K562 (cell line): Measurements from ENCODE around the gene SYCN. TPM values are rescaled to one million over a fixed set of nuclear protein-coding genes. Genes with fewer than 3 reads are reported as not detected.

Experiments used
- ATAC-seq: fragments of 200-7000 bp; cut with Tn5 transposase; 3 replicates; pipeline ENCODE4 v1.9.1; 2020; ENCODE audit warnings: moderate library complexity
- BruUV-seq: library from RNA; stranded (reverse); fragments of 400-500 nt; replicated peaks from 2 replicates; lab custom pipeline; 2021; lab: Mats Ljungman, UMichigan
- CTCF ChIA-PET: fragments of 300-600 bp; formaldehyde crosslinking; extraction: SDS; loops from one replicate; lab custom pipeline; 2021; ENCODE audit warnings: low intra/inter-chr PET ratio; lab: Yijun Ruan, JAX
- POLR2A ChIA-PET: fragments of 300-600, 350-650 bp; sonication (Branson Sonifier 250); formaldehyde crosslinking; extraction: SDS; loops from one replicate; lab custom pipeline; 2021; ENCODE audit warnings: antibody characterized with exemption, inconsistent platforms; lab: Yijun Ruan, JAX
- DNase-seq, 4 experiments: peaks; one replicate each; pipeline versions ENCODE4 v3.0.0 to v3.0.0-alpha.2; 2011 to 2018; ENCODE audit warnings: low spot score in 3 of 4, mixed read lengths in 3 of 4; ENCODE audit errors: extremely low read depth in 1 of 4
- FAIRE-seq: peaks from 2 replicates; lab custom pipeline; 2011; peaks lifted over from hg19 to GRCh38; lab: Jason Lieb, UNC
- H2AFZ ChIP-seq: 2 replicates; pipeline ENCODE4 v1.6.0; 2011; ENCODE audit warnings: low read depth, low read length, control low read depth, inconsistent platforms
- H3K27ac ChIP-seq: fragments of 200-600 bp; 3 replicates; pipeline ENCODE4 v1.8.0; 2011; ENCODE audit warnings: low read depth, mild to moderate bottlenecking, control low read depth, inconsistent platforms, low read length, moderate library complexity, mixed read lengths; ENCODE audit errors: extremely low read depth
- H3K27me3 ChIP-seq, 2 experiments: fragments of 300-600 bp in 1 of 2; 2 replicates in 1 of 2; 3 replicates in 1 of 2; pipeline versions ENCODE4 v1.6.0 to v1.8.0; 2011; ENCODE audit warnings: inconsistent platforms in 2 of 2, low read length in 2 of 2, mild to moderate bottlenecking in 1 of 2, mixed read lengths in 1 of 2, moderate library complexity in 1 of 2; ENCODE audit not compliant: control insufficient read depth in 2 of 2, insufficient read depth in 2 of 2
- H3K36me3 ChIP-seq: fragments of 300-600 bp; 3 replicates; pipeline ENCODE4 v1.8.0; 2011; ENCODE audit warnings: mild to moderate bottlenecking, low read length, inconsistent platforms; ENCODE audit not compliant: control insufficient read depth, insufficient read depth
- H3K4me1 ChIP-seq, 2 experiments: fragments of 200-600 bp in 1 of 2; replicated peaks in 1 of 2; 2 replicates in 1 of 2; 3 replicates in 1 of 2; pipeline versions ENCODE4 v1.5.1 to v1.8.0; 2011; ENCODE audit warnings: inconsistent platforms in 2 of 2, low read length in 2 of 2, mild to moderate bottlenecking in 1 of 2, mixed read lengths in 1 of 2, moderate library complexity in 1 of 2; ENCODE audit not compliant: control insufficient read depth in 2 of 2, insufficient read depth in 2 of 2
- H3K4me2 ChIP-seq: 2 replicates; pipeline ENCODE4 v1.6.1; 2011; ENCODE audit warnings: low read length, control low read depth, inconsistent platforms, mixed read lengths; ENCODE audit not compliant: insufficient read depth
- H3K4me3 ChIP-seq: fragments of 200-600 bp; sonication (generic), shearing (Covaris generic); 2 replicates; pipeline ENCODE4 v1.5.1; 2016; ENCODE audit warnings: control low read depth, inconsistent platforms
- H3K79me2 ChIP-seq: fragments of 200-600 bp; 3 replicates; pipeline ENCODE4 v1.8.0; 2011; ENCODE audit warnings: low read length, inconsistent platforms; ENCODE audit not compliant: control insufficient read depth, insufficient read depth
- H3K9ac ChIP-seq, 2 experiments: 2 replicates each; pipeline versions ENCODE4 v1.6.0 to v1.6.1; 2011; ENCODE audit warnings: low read depth in 2 of 2, low read length in 2 of 2, control low read depth in 1 of 2, inconsistent platforms in 1 of 2, mild to moderate bottlenecking in 1 of 2, mixed read lengths in 1 of 2; ENCODE audit not compliant: insufficient read depth in 1 of 2
- H3K9me1 ChIP-seq: one replicate; pipeline ENCODE4 v1.6.0; 2011; ENCODE audit warnings: inconsistent platforms, mild to moderate bottlenecking, low read length, moderate library complexity; ENCODE audit not compliant: control insufficient read depth, insufficient read depth
- H3K9me3 ChIP-seq: replicated peaks from 2 replicates; pipeline ENCODE4 v1.5.1; 2011; ENCODE audit warnings: low read depth, low read length, inconsistent platforms; ENCODE audit not compliant: control insufficient read depth, insufficient read depth
- H4K20me1 ChIP-seq: replicated peaks from 2 replicates; pipeline ENCODE4 v1.6.1; 2011; ENCODE audit warnings: low read length, inconsistent platforms, mixed read lengths; ENCODE audit not compliant: control insufficient read depth, insufficient read depth
- NFATC3 ChIP-seq: fragments of 450-650 bp; IDR thresholded peaks from 2 replicates; pipeline ENCODE4 v1.6.1; 2017; ENCODE audit warnings: mild to moderate bottlenecking
- NR1H2 ChIP-seq: sonication (generic); formaldehyde crosslinking; IDR thresholded peaks from 2 replicates; pipeline ENCODE4 v1.4.0; 2020; ENCODE audit warnings: mild to moderate bottlenecking, missing genetic modification reagents
- PHTF2 ChIP-seq: fragments of 250-450 bp; sonication (Bioruptor Pico); IDR thresholded peaks from 2 replicates; pipeline ENCODE4 v1.5.0; 2021; ENCODE audit warnings: mild to moderate bottlenecking
- POLR2A ChIP-seq: fragments of 450-650 bp; conservative IDR thresholded peaks from 2 replicates; pipeline ENCODE4 v1.6.1; 2016
- TEAD4 ChIP-seq, 2 experiments: sonication (generic) in 1 of 2; formaldehyde crosslinking in 1 of 2; IDR thresholded peaks; 2 replicates each; pipeline versions ENCODE4 v1.6.1 to v1.8.0; 2012 to 2022; ENCODE audit warnings: borderline replicate concordance in 1 of 2, inconsistent platforms in 1 of 2, low read length in 1 of 2, mild to moderate bottlenecking in 1 of 2, missing genetic modification reagents in 1 of 2
- ZNF133 ChIP-seq: fragments of 250-450 bp; sonication (Bioruptor Pico); IDR thresholded peaks from 2 replicates; pipeline ENCODE4 v1.4.0; 2020; ENCODE audit warnings: mild to moderate bottlenecking
- ZNF23 ChIP-seq: fragments of 250-450 bp; sonication (Bioruptor Pico); IDR thresholded peaks from 2 replicates; pipeline ENCODE4 v1.4.0; 2020; ENCODE audit warnings: mild to moderate bottlenecking
- ZNF785 ChIP-seq: fragments of 250-450 bp; sonication (Bioruptor Pico); IDR thresholded peaks from 2 replicates; pipeline ENCODE4 v1.4.0; 2020; ENCODE audit warnings: mild to moderate bottlenecking
- WGBS: fragments of 100-300 bp; shearing (Covaris generic); methylation state at CpG from one replicate; pipeline ENCODE4 v1.1.6; 2016; ENCODE audit warnings: low coverage, mixed read lengths; ENCODE audit not compliant: insufficient coverage; ENCODE audit errors: missing lambda C conversion rate; 5-methylcytosine and 5-hydroxymethylcytosine counted together
- in situ Hi-C: fragments of 300-500 bp; cut with MboI; formaldehyde crosslinking; loops from 4 replicates; pipeline ENCODE4 v1.15.0; 2018; ENCODE audit warnings: inconsistent platforms, mixed read lengths
- intact Hi-C: fragments of 100-400 bp; cut with micrococcal nuclease; formaldehyde crosslinking; loops from 2 replicates; pipeline ENCODE4 v1.14.2; 2022
- polyA plus RNA-seq, 8 experiments: library from polyadenylated mRNA; depleted of rRNA in 4 of 8; stranded (reverse) in 5 of 8; unstranded in 3 of 8; fragments of >200 nt; fragmentation: Nextera tagmentation in 2 of 8; fragmentation: Illumina TruSeq in 1 of 8; extraction: Ambion mirVana in 2 of 8; extraction: Trizol in 1 of 8; gene quantifications; 2 replicates each; pipeline versions ENCODE4 v1.2.1 to v1.2.3, GENCODE V29; 2011 to 2014; ENCODE audit warnings: inconsistent platforms in 1 of 8, missing spikeins in 1 of 8
- total RNA-seq, 7 experiments: library from RNA; depleted of rRNA in 6 of 7; stranded (reverse); fragments of >200 nt in 6 of 7; fragmentation: Illumina TruSeq in 2 of 7; extraction: Trizol in 2 of 7; gene quantifications; 2 replicates each; pipeline versions ENCODE4 v1.2.1 to v1.2.3, GENCODE V29; 2011 to 2021; ENCODE audit warnings: low replicate concordance in 1 of 7
- TF ChIP-seq, protein P1 (sequence below): fragments of 250-450 bp; sonication (Bioruptor Pico); IDR thresholded peaks from 2 replicates; pipeline ENCODE4 v1.4.0; 2020; ENCODE audit warnings: mild to moderate bottlenecking, moderate library complexity
- TF ChIP-seq, protein P2 (sequence below): sonication (generic); formaldehyde crosslinking; IDR thresholded peaks from 2 replicates; pipeline ENCODE4 v1.8.0; 2022; ENCODE audit warnings: missing genetic modification reagents, mild to moderate bottlenecking, borderline replicate concordance

Gene SYCN
- total and polyA plus RNA-seq, 9 of the 15 experiments (the other 6 are each of a cell fraction or from before 2014, with no cell fraction given) = not detected

DNA sequence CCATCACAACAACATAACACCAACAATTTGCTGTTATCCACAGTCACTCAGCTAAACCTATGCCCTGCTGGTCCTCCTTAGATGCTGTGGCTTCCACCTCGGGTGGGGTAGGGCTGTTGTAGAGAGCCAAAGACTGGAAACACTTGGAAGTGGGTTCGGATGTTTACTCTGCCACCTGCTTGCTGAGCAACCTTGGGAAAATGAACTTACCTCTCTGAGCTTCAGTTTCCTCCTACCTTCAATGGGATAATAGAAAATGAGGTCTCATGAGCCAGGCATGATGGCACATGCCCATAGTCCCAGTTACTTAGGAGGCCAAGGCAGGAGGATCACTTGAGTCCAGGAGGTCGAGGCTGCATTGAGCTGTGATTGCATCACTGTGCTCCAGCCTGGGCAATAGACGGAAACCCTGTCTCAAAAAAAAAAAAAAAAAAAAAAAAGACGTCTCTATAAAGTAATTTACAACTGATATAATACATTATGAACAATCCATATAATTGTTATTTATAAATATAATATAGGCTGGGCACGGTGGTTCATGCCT is 3.3 kb upstream of the SYCN start (continued):
- TF ChIP-seq, protein P1, sequence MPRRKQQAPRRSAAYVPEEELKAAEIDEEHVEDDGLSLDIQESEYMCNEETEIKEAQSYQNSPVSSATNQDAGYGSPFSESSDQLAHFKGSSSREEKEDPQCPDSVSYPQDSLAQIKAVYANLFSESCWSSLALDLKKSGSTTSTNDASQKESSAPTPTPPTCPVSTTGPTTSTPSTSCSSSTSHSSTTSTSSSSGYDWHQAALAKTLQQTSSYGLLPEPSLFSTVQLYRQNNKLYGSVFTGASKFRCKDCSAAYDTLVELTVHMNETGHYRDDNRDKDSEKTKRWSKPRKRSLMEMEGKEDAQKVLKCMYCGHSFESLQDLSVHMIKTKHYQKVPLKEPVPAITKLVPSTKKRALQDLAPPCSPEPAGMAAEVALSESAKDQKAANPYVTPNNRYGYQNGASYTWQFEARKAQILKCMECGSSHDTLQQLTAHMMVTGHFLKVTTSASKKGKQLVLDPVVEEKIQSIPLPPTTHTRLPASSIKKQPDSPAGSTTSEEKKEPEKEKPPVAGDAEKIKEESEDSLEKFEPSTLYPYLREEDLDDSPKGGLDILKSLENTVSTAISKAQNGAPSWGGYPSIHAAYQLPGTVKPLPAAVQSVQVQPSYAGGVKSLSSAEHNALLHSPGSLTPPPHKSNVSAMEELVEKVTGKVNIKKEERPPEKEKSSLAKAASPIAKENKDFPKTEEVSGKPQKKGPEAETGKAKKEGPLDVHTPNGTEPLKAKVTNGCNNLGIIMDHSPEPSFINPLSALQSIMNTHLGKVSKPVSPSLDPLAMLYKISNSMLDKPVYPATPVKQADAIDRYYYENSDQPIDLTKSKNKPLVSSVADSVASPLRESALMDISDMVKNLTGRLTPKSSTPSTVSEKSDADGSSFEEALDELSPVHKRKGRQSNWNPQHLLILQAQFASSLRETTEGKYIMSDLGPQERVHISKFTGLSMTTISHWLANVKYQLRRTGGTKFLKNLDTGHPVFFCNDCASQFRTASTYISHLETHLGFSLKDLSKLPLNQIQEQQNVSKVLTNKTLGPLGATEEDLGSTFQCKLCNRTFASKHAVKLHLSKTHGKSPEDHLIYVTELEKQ (CRISPR knock-in tag) = no peak
- no peak for TF ChIP-seq POLR2A
- no peak for TF ChIP-seq TEAD4 (IDR thresholded peaks at IDR 0.05; ENCODE audit: low read length)
- no peak for TF ChIP-seq TEAD4 (CRISPR knock-in tag; IDR thresholded peaks at IDR 0.05; ENCODE audit: borderline replicate concordance)

DNA sequence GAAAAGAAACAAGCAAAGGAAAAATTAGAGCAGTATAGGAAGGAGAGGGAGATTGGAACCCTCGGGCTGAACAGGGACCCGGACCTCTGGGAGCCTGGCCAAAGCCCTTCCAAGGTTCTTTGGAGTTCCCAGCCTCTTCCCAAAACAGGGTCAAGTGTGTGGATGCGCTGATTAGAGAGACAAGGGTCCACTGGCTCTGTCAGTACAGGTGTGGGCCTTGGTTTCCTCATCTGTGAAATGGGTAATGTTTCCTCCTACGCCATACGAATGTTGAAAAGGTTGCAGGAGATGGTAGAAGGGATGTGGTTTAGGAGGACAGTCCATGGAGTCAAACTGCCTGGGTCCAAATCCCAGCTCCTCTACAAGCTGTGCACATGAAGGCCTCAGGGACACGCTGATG is 2.1 kb upstream of the SYCN start:
- no peaks in the 10 kb centered on the region; the same call in 1 of the 2 replicates for H4K20me1 ChIP-seq
- H3K79me2 ChIP-seq = no peaks in the 10 kb centered on the region
- DNase-seq (no peak), FAIRE-seq (no peak), ATAC-seq (no peak)
- H3K9ac ChIP-seq = no peak overlapping the region
- in situ Hi-C loops = no loop called here
- WGBS = 75% methylated on average over 5 of the region's 6 CpGs
- H3K9me3 ChIP-seq = no peaks in the 10 kb centered on the region
- no peak overlapping the region for H3K4me2 ChIP-seq
- H3K36me3 ChIP-seq = no peaks in the 10 kb centered on the region
- BruUV-seq = no TSS peak
- peaks cover 24 to 39% of the 10 kb centered on the region in 2 experiments for H3K4me1 ChIP-seq
- H3K27ac ChIP-seq = no peak overlapping the region
- H2AFZ ChIP-seq = no peak overlapping the region
- H3K4me3 ChIP-seq = no peak overlapping the region
- ChIA-PET POLR2A (interaction anchor here (0.5 to 1.3 kb wide), 3 partner anchors 11 to 105 kb away, joined by 3 to 5 read pairs (median 3); no protein-coding TSS in a partner anchor), CTCF (no interaction called here)
- no peaks in the 10 kb centered on the region for H3K9me1 ChIP-seq
- intact Hi-C loops = loop anchor here (5.0 kb wide), 1 partner anchor 84 kb away; no protein-coding TSS in a partner anchor
- H3K27me3 ChIP-seq = no peaks in the 10 kb centered on the region
- TF ChIP-seq, protein P2, sequence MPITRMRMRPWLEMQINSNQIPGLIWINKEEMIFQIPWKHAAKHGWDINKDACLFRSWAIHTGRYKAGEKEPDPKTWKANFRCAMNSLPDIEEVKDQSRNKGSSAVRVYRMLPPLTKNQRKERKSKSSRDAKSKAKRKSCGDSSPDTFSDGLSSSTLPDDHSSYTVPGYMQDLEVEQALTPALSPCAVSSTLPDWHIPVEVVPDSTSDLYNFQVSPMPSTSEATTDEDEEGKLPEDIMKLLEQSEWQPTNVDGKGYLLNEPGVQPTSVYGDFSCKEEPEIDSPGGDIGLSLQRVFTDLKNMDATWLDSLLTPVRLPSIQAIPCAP (CRISPR knock-in tag) = no peak
- TF ChIP-seq PHTF2 (CRISPR knock-in tag) (no peak), NFATC3 (no peak), NR1H2 (CRISPR knock-in tag) (no peak), ZNF23 (no peak), ZNF133 (CRISPR knock-in tag) (no peak), ZNF785 (no peak)
